Measurements from ENCODE around the gene MEAK7. TPM values are rescaled to one million over a fixed set of nuclear protein-coding genes. Genes with fewer than 3 reads are reported as not detected.

MEAK7 gene
- total RNA-seq, 1 experiment from 2014 or later: 62.3 TPM

- TF ChIP-seq CTCF (IDR thresholded peaks at IDR 0.05; ENCODE audit: unreplicated experiment): no peak
- Mint-ChIP-seq H3K4me3 (ENCODE audit: unreplicated experiment) (no peak overlapping the region), H3K4me1 (ENCODE audit: insufficient read depth, unreplicated experiment) (peaks cover 31% of the 10 kb centered on the region), H3K27ac (ENCODE audit: low read depth, unreplicated experiment) (no peak overlapping the region), H3K9me3 (ENCODE audit: unreplicated experiment) (no peaks in the 10 kb centered on the region), H3K36me3 (ENCODE audit: insufficient read depth, unreplicated experiment) (peaks cover 71% of the 10 kb centered on the region), H3K27me3 (ENCODE audit: insufficient read depth, unreplicated experiment) (no peaks in the 10 kb centered on the region)
- BruUV-seq (replicated peaks): no TSS peak
- DNase-seq (ENCODE audit: unreplicated experiment): no peak
- intact Hi-C loops (cut with micrococcal nuclease): no loop called here
- POLR2A ChIA-PET: interaction anchor here (0.7 to 1.2 kb wide), 2 partner anchors 10 to 287 kb away, joined by 3 to 6 read pairs; no protein-coding TSS in a partner anchor
- CTCF ChIA-PET: interaction anchor here (0.6 to 1.5 kb wide), 9 partner anchors 8 to 502 kb away, joined by 3 to 7 read pairs (median 4); no protein-coding TSS in a partner anchor
These were observed 6.8 kb downstream of the MEAK7 start for GRCh38 chr16:84497418-84498222.

- Mint-ChIP-seq H3K27me3 (ENCODE audit: insufficient read depth, unreplicated experiment) (no peaks in the 10 kb centered on the region), H3K36me3 (ENCODE audit: insufficient read depth, unreplicated experiment) (peaks cover 76% of the 10 kb centered on the region), H3K4me3 (ENCODE audit: unreplicated experiment) (no peak overlapping the region), H3K4me1 (ENCODE audit: insufficient read depth, unreplicated experiment) (peaks cover 25% of the 10 kb centered on the region), H3K27ac (ENCODE audit: low read depth, unreplicated experiment) (no peak overlapping the region), H3K9me3 (ENCODE audit: unreplicated experiment) (no peaks in the 10 kb centered on the region)
- no TSS peak for BruUV-seq (replicated peaks)
- no peak for DNase-seq (ENCODE audit: unreplicated experiment)
- ChIA-PET POLR2A (interaction anchor here (0.7 to 1.2 kb wide), 2 partner anchors 10 to 287 kb away, joined by 3 to 6 read pairs; no protein-coding TSS in a partner anchor), CTCF (interaction anchor here (0.6 to 1.4 kb wide), 5 partner anchors 9 to 414 kb away, joined by 3 to 7 read pairs (median 4); no protein-coding TSS in a partner anchor)
- intact Hi-C loops (cut with micrococcal nuclease): no loop called here
- TF ChIP-seq CTCF (IDR thresholded peaks at IDR 0.05; ENCODE audit: unreplicated experiment): no peak
These were observed 7.5 kb downstream of the MEAK7 start for GRCh38 chr16:84496991-84497390.

- no TSS peak for BruUV-seq (replicated peaks)
- Mint-ChIP-seq H3K4me1 (ENCODE audit: insufficient read depth, unreplicated experiment) (peaks cover 10% of the 10 kb centered on the region), H3K9me3 (ENCODE audit: unreplicated experiment) (no peaks in the 10 kb centered on the region), H3K36me3 (ENCODE audit: insufficient read depth, unreplicated experiment) (peaks cover 85% of the 10 kb centered on the region), H3K27ac (ENCODE audit: low read depth, unreplicated experiment) (peak overlapping the region; percentile 60), H3K27me3 (ENCODE audit: insufficient read depth, unreplicated experiment) (no peaks in the 10 kb centered on the region), H3K4me3 (ENCODE audit: unreplicated experiment) (no peak overlapping the region)
- DNase-seq (ENCODE audit: unreplicated experiment): no peak
- intact Hi-C loops (cut with micrococcal nuclease): no loop called here
- POLR2A ChIA-PET: no interaction called here
- TF ChIP-seq CTCF (IDR thresholded peaks at IDR 0.05; ENCODE audit: unreplicated experiment): no peak
- CTCF ChIA-PET: interaction anchor here (1.5 to 3.4 kb wide), 2 partner anchors 10 to 11 kb away, joined by 8 to 16 read pairs; no protein-coding TSS in a partner anchor
These were observed 9.0 kb downstream of the MEAK7 start for GRCh38 chr16:84495506-84495905.

- TF ChIP-seq CTCF (IDR thresholded peaks at IDR 0.05; ENCODE audit: unreplicated experiment): no peak
- ChIA-PET CTCF (interaction anchor here (1.2 kb wide), 1 partner anchor 18 kb away, joined by 4 read pairs; no protein-coding TSS in a partner anchor), POLR2A (interaction anchor here (1.3 to 1.4 kb wide), 2 partner anchors 11 to 13 kb away, joined by 4 to 7 read pairs; no protein-coding TSS in a partner anchor)
- Mint-ChIP-seq H3K4me3 (ENCODE audit: unreplicated experiment) (no peak overlapping the region), H3K27ac (ENCODE audit: low read depth, unreplicated experiment) (no peak overlapping the region), H3K9me3 (ENCODE audit: unreplicated experiment) (no peaks in the 10 kb centered on the region), H3K27me3 (ENCODE audit: insufficient read depth, unreplicated experiment) (no peaks in the 10 kb centered on the region), H3K4me1 (ENCODE audit: insufficient read depth, unreplicated experiment) (no peaks in the 10 kb centered on the region), H3K36me3 (ENCODE audit: insufficient read depth, unreplicated experiment) (peaks cover 93% of the 10 kb centered on the region)
- intact Hi-C loops (cut with micrococcal nuclease): no loop called here
- no peak for DNase-seq (ENCODE audit: unreplicated experiment)
- no TSS peak for BruUV-seq (replicated peaks)
These were observed 15.3 kb downstream of the MEAK7 start for GRCh38 chr16:84489131-84489530.

Data from MCF 10A (cell line).